SU-DHL-6 (cell line): ENCODE measurements around the gene RFPL4A.

Experiments used
- CTCF ChIP-seq: fragments of 200-600 bp; sonication (generic); IDR thresholded peaks from one replicate; pipeline ENCODE4 v1.5.1; 2017; ENCODE audit warnings: antibody characterized with exemption, mild to moderate bottlenecking, low read length, moderate library complexity; ENCODE audit not compliant: insufficient read depth, poor library complexity, severe bottlenecking
- EZH2phosphoT487 ChIP-seq: fragments of 200-600 bp; sonication (generic), shearing (Covaris generic); conservative IDR thresholded peaks from 2 replicates; pipeline ENCODE4 v1.6.1; 2018; ENCODE audit warnings: mild to moderate bottlenecking, antibody characterized with exemption, low read length, moderate library complexity, mixed read lengths

- peak; percentile 68 for TF ChIP-seq CTCF
- TF ChIP-seq EZH2phosphoT487 = no peak
Observed at GRCh38 chr19:55809381-55810058, 50.6 kb downstream of the RFPL4A start.
